Endothelial cell of umbilical vein (primary cell): ENCODE results near the gene SLC33A1. TPM values are rescaled to one million over a fixed set of nuclear protein-coding genes. Genes with fewer than 3 reads are reported as not detected.

Source experiments
- BruUV-seq: library from RNA; stranded (reverse); fragments of 400-500 nt; replicated peaks from 2 replicates; lab custom pipeline; 2021; lab: Mats Ljungman, UMichigan
- CTCF ChIA-PET: fragments of 300-600, 350-600 bp; sonication (Branson Sonifier 250); formaldehyde crosslinking; loops from one replicate; lab custom pipeline; 2021; ENCODE audit warnings: antibody characterized with exemption, inconsistent platforms; lab: Charles Lee
- POLR2A ChIA-PET: fragments of 300-600, 350-600 bp; sonication (Branson Sonifier 250); formaldehyde crosslinking; loops from one replicate; lab custom pipeline; 2021; ENCODE audit warnings: antibody characterized with exemption, inconsistent platforms; lab: Charles Lee
- DNase-seq: peaks from one replicate; pipeline ENCODE4 v3.0.0-alpha.2; 2011; ENCODE audit warnings: low read depth, low spot score
- FAIRE-seq: peaks from 2 replicates; lab custom pipeline; 2011; peaks lifted over from hg19 to GRCh38; lab: Jason Lieb, UNC
- H2AFZ ChIP-seq: 2 replicates; pipeline ENCODE4 v1.6.0; 2012; ENCODE audit warnings: low read depth, low read length, control low read depth, inconsistent platforms
- H3K27ac ChIP-seq: 2 replicates; pipeline ENCODE4 v1.5.1; 2011; ENCODE audit warnings: low read depth, mild to moderate bottlenecking, control low read depth, low read length, moderate library complexity; ENCODE audit not compliant: insufficient read depth
- H3K27me3 ChIP-seq, 2 experiments: 2 replicates each; pipeline versions ENCODE4 v1.6.0 to v1.6.1; 2011; ENCODE audit warnings: low read length in 2 of 2, mixed read lengths in 1 of 2; ENCODE audit not compliant: control insufficient read depth in 2 of 2, insufficient read depth in 2 of 2
- H3K36me3 ChIP-seq, 2 experiments: 2 replicates in 1 of 2; 3 replicates in 1 of 2; pipeline ENCODE4 v1.5.1; 2011; ENCODE audit warnings: low read length in 2 of 2, mild to moderate bottlenecking in 1 of 2, moderate library complexity in 1 of 2; ENCODE audit not compliant: control insufficient read depth in 2 of 2, insufficient read depth in 2 of 2; ENCODE audit errors: extremely low read depth in 1 of 2
- H3K4me1 ChIP-seq: 3 replicates; pipeline ENCODE4 v1.5.1; 2011; ENCODE audit warnings: mild to moderate bottlenecking, low read length; ENCODE audit not compliant: control insufficient read depth, insufficient read depth; ENCODE audit errors: extremely low read depth
- H3K4me2 ChIP-seq: 2 replicates; pipeline ENCODE4 v1.6.1; 2011; ENCODE audit warnings: low read length, control low read depth, mixed read lengths; ENCODE audit not compliant: insufficient read depth
- H3K4me3 ChIP-seq, 3 experiments: fragments of 200-600 bp in 1 of 3; sonication (generic), shearing (Covaris generic) in 1 of 3; replicated peaks in 1 of 3; 2 replicates each; pipeline ENCODE4 v1.5.1; 2011 to 2016; ENCODE audit warnings: control low read depth in 3 of 3, low read length in 3 of 3, mild to moderate bottlenecking in 2 of 3, inconsistent platforms in 1 of 3, low read depth in 1 of 3, moderate library complexity in 1 of 3; ENCODE audit not compliant: insufficient read depth in 1 of 3
- H3K79me2 ChIP-seq: 2 replicates; pipeline ENCODE4 v1.6.0; 2012; ENCODE audit warnings: low read length, inconsistent platforms; ENCODE audit not compliant: control insufficient read depth, insufficient read depth
- H3K9ac ChIP-seq: replicated peaks from 2 replicates; pipeline ENCODE3; 2011; ENCODE audit warnings: low read length, control low read depth; ENCODE audit not compliant: insufficient read depth; ENCODE audit errors: extremely low read depth
- H3K9me1 ChIP-seq: replicated peaks from 3 replicates; pipeline ENCODE4 v1.6.0; 2011; ENCODE audit warnings: mild to moderate bottlenecking, low read length; ENCODE audit not compliant: control insufficient read depth, insufficient read depth; ENCODE audit errors: extremely low read depth
- H3K9me3 ChIP-seq: replicated peaks from 2 replicates; pipeline ENCODE4 v1.5.1; 2012; ENCODE audit warnings: low read length, inconsistent platforms; ENCODE audit not compliant: control insufficient read depth, insufficient read depth
- H4K20me1 ChIP-seq: replicated peaks from 2 replicates; pipeline ENCODE3; 2011; ENCODE audit warnings: mild to moderate bottlenecking, low read length; ENCODE audit not compliant: control insufficient read depth, insufficient read depth; ENCODE audit errors: extremely low read depth
- CTCF ChIP-seq, 2 donors: IDR thresholded peaks; 1 replicate in 1 of 2; 2 replicates in 1 of 2; pipeline ENCODE4 v1.5.1; 2011; ENCODE audit warnings: low read length in 2 of 2, mild to moderate bottlenecking in 2 of 2, moderate library complexity in 2 of 2, control low read depth in 1 of 2, inconsistent platforms in 1 of 2, low read depth in 1 of 2; ENCODE audit not compliant: insufficient read depth in 1 of 2; ENCODE audit errors: extremely low read depth in 1 of 2
- EZH2 ChIP-seq: IDR thresholded peaks from 2 replicates; pipeline ENCODE4 v1.6.1; 2012; ENCODE audit warnings: borderline replicate concordance, low read depth, mild to moderate bottlenecking, moderate library complexity, low read length, inconsistent platforms; ENCODE audit not compliant: severe bottlenecking
- FOS ChIP-seq: IDR thresholded peaks from 2 replicates; pipeline ENCODE4 v1.6.1; 2011; ENCODE audit warnings: mild to moderate bottlenecking, low read length, moderate library complexity, borderline replicate concordance; ENCODE audit not compliant: insufficient read depth
- GATA2 ChIP-seq: IDR thresholded peaks from 2 replicates; pipeline ENCODE4 v1.7.0; 2011; ENCODE audit warnings: low read depth, mild to moderate bottlenecking, moderate library complexity, mixed read lengths, low read length; ENCODE audit not compliant: insufficient read length, insufficient read depth
- JUN ChIP-seq: IDR thresholded peaks from 2 replicates; pipeline ENCODE4 v1.6.1; 2011; ENCODE audit warnings: borderline replicate concordance, low read depth; ENCODE audit not compliant: insufficient read length, insufficient read depth
- MAX ChIP-seq: IDR thresholded peaks from 2 replicates; pipeline ENCODE4 v1.6.1; 2011; ENCODE audit not compliant: insufficient read depth, insufficient read length
- MYC ChIP-seq: IDR thresholded peaks from one replicate; pipeline ENCODE4 v1.6.1; 2011; ENCODE audit warnings: mild to moderate bottlenecking, low read depth, low read length
- POLR2A ChIP-seq: IDR thresholded peaks from 2 replicates; pipeline ENCODE4 v1.6.1; 2012; ENCODE audit warnings: low read depth, mild to moderate bottlenecking, control low read depth, low read length
- POLR2AphosphoS5 ChIP-seq: IDR thresholded peaks from 2 replicates; pipeline ENCODE4 v1.6.1; 2012; ENCODE audit warnings: low read depth, mild to moderate bottlenecking, control low read depth, low read length, moderate library complexity; ENCODE audit not compliant: insufficient read depth
- dilution Hi-C: fragments of 300-500 bp; cut with MboI; formaldehyde crosslinking; loops from one replicate; pipeline ENCODE4 v1.15.0; 2019; ENCODE audit warnings: low sequenced_read_pairs; ENCODE audit not compliant: extremely low pct_ligation_motif_present
- intact Hi-C: fragments of 100-400 bp; cut with micrococcal nuclease; formaldehyde crosslinking; loops from one replicate; pipeline ENCODE4 v1.10.0; 2022
- polyA plus RNA-seq, 4 experiments: library from polyadenylated mRNA; depleted of rRNA in 3 of 4; stranded (reverse) in 3 of 4; unstranded in 1 of 4; fragments of >200 nt; gene quantifications; 2 replicates each; pipeline versions ENCODE4 v1.2.1 to v1.2.3, GENCODE V29; 2011 to 2012; ENCODE audit warnings: missing spikeins in 1 of 4
- total RNA-seq: library from RNA; stranded (reverse); gene quantifications from 2 replicates; pipeline ENCODE4 v1.2.3, GENCODE V29; 2021

SLC33A1 gene
- total and polyA plus RNA-seq, 2 donors (not counting 3 experiments of a cell fraction or from before 2014, with no cell fraction given): 28.4 to 30.3 TPM

- Histone ChIP-seq H3K4me3 (no peak overlapping the region), H3K4me2 (no peak overlapping the region), H3K27ac (no peak overlapping the region), H3K9ac (no peak overlapping the region), H2AFZ (no peak overlapping the region), H3K9me1 (no peaks in the 10 kb centered on the region), H3K36me3 (no peaks in the 10 kb centered on the region), H3K27me3 (no peaks in the 10 kb centered on the region), H3K4me1 (no peaks in the 10 kb centered on the region), H3K79me2 (peaks cover 43% of the 10 kb centered on the region), H4K20me1 (no peaks in the 10 kb centered on the region), H3K9me3 (no peaks in the 10 kb centered on the region)
- CTCF ChIA-PET: interaction anchor here (0.7 to 1.3 kb wide), 2 partner anchors 12 to 38 kb away, joined by 3 to 6 read pairs; partner anchors contain the start of gene C3orf33
- intact Hi-C loops: no loop called here
- BruUV-seq: no TSS peak
- no peak for DNase-seq
- POLR2A ChIA-PET: no interaction called here
- no peak for TF ChIP-seq JUN
- TF ChIP-seq GATA2: no peak
- TF ChIP-seq EZH2: no peak
- no peak for TF ChIP-seq FOS
- TF ChIP-seq MYC: no peak
- no peak for TF ChIP-seq MAX
- no peak for TF ChIP-seq POLR2A
- TF ChIP-seq CTCF (IDR thresholded peaks at IDR 0.05; ENCODE audit: extremely low read depth in 1 of 2, insufficient read depth in 1 of 2, low read depth in 1 of 2, low read length in 2 of 2): no peak
- no peak for TF ChIP-seq POLR2AphosphoS5
- dilution Hi-C loops: no loop called here
- no peak for FAIRE-seq
Observed at GRCh38 chr3:155843569-155843968, 10.7 kb downstream of the SLC33A1 start.
